ENCODE measurements around the gene SPATA3. TPM values are rescaled to one million over a fixed set of nuclear protein-coding genes. Genes with fewer than 3 reads are reported as not detected.

SPATA3 gene
- total RNA-seq, 6 experiments from 2014 or later = not detected

GRCh38 chr2:231033147-231034132, 37.5 kb downstream of the SPATA3 start:
- H3K4me3 Mint-ChIP-seq = no peak overlapping the region
- H3K9me3 Mint-ChIP-seq = no peaks in the 10 kb centered on the region
- TF ChIP-seq CTCF (IDR thresholded peaks at IDR 0.05) = no peak

DNA sequence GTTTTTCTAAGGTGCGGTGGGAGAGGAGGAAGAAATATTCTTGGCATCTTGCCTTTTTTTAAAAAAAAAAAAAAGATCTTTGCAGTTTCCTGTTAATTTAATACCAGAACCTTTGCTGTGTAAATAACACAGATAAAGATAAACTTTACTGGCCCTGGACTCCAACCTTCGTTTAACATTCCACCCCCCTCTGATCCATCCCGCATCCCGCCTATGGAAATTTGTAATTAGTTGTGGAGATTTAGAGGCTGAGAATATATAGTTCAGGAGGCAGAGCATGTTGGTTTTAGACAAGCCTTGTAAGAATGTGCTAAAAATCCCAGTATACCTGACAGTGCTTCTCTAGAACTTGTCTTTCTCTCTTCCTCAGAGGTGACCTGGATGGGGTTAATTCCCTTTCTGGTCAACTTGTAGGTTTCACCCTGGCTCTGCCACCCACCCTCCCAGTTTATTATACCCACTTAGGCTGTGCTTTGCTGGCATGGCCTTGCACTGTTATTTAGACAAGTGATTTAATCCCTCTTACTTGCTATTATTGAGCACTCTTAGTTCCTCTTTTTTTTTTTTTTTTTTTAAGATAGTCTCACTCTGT, 38.5 kb downstream of the SPATA3 start:
- Mint-ChIP-seq H3K27me3 (ENCODE audit: insufficient read depth) (peaks cover 32% of the 10 kb centered on the region), H3K9me3 (no peaks in the 10 kb centered on the region), H3K4me3 (no peak overlapping the region), H3K27ac (no peak overlapping the region), H3K4me1 (ENCODE audit: low read depth) (no peaks in the 10 kb centered on the region), H3K36me3 (ENCODE audit: low read depth) (no peaks in the 10 kb centered on the region)
- no peak for DNase-seq
- TF ChIP-seq CTCF (IDR thresholded peaks at IDR 0.05) = no peak

More at GRCh38 chr2:231033147-231034132, 37.5 kb downstream of the SPATA3 start:
- no peaks in the 10 kb centered on the region for H3K36me3 Mint-ChIP-seq (ENCODE audit: low read depth)
- no peak overlapping the region for H3K27ac Mint-ChIP-seq
- H3K27me3 Mint-ChIP-seq (ENCODE audit: insufficient read depth) = peaks cover 29% of the 10 kb centered on the region
- no peaks in the 10 kb centered on the region for H3K4me1 Mint-ChIP-seq (ENCODE audit: low read depth)
- DNase-seq = no peak

DNA sequence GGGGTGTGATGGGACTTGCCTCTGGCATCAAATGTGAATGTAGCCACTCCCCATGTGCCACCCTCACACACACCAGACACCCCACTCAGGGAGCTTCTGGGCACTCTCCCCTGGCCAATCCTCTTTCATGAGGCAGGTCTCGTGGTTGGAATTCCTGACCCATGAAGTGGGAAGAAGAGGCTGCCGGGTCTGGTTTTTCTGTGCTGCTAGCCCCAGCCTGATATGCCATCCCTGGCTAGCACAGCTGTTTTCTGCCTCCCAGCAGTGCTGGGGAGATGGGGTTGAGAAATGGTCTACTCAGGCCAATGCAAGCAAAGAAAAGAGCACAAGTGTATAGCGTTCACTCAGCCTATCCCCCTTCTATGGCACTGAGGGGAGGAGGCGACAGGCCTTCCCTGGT, 40.2 kb downstream of the SPATA3 start:
- Mint-ChIP-seq H3K9me3 (no peaks in the 10 kb centered on the region), H3K27ac (no peak overlapping the region), H3K36me3 (ENCODE audit: low read depth) (no peaks in the 10 kb centered on the region), H3K27me3 (ENCODE audit: insufficient read depth) (peaks cover 36% of the 10 kb centered on the region), H3K4me1 (ENCODE audit: low read depth) (no peaks in the 10 kb centered on the region), H3K4me3 (no peak overlapping the region)
- no peak for DNase-seq
- TF ChIP-seq CTCF (IDR thresholded peaks at IDR 0.05) = no peak

- Mint-ChIP-seq H3K36me3 (ENCODE audit: low read depth) (no peaks in the 10 kb centered on the region), H3K27me3 (ENCODE audit: insufficient read depth) (peaks cover 40% of the 10 kb centered on the region), H3K4me3 (no peak overlapping the region), H3K9me3 (no peaks in the 10 kb centered on the region), H3K27ac (no peak overlapping the region), H3K4me1 (ENCODE audit: low read depth) (no peaks in the 10 kb centered on the region)
- no peak for TF ChIP-seq CTCF (IDR thresholded peaks at IDR 0.05)
- no peak for DNase-seq
Observed at GRCh38 chr2:231036578-231037106, 40.7 kb downstream of the SPATA3 start.

- no peaks in the 10 kb centered on the region for H3K4me1 Mint-ChIP-seq (ENCODE audit: low read depth)
- H3K27ac Mint-ChIP-seq = no peak within 1 kb of the TSS
- H3K9me3 Mint-ChIP-seq = no peaks in the 10 kb centered on the region
- H3K4me3 Mint-ChIP-seq = no peak within 1 kb of the TSS
- TF ChIP-seq CTCF (IDR thresholded peaks at IDR 0.05) = no peak
- DNase-seq = no peak
- H3K27me3 Mint-ChIP-seq (ENCODE audit: insufficient read depth) = peaks cover 41% of the 10 kb centered on the region
- no peaks in the 10 kb centered on the region for H3K36me3 Mint-ChIP-seq (ENCODE audit: low read depth)
Observed at GRCh38 chr2:231037202-231037730, 41.3 kb downstream of the SPATA3 start, which contains the start of gene C2orf72. TSS of gene C2orf72 (plus strand) at chr2:231037523. CDS start at chr2:231037566, 43 bp downstream.
